GM10266 (cell line): ENCODE measurements around the gene PSMD6.

ENCODE experiments used
- DNase-seq: peaks from one replicate; pipeline ENCODE4 v3.0.0; 2012; ENCODE audit errors: extremely low spot score
- TF ChIP-seq, protein P1 (sequence below): IDR thresholded peaks from 2 replicates; pipeline ENCODE4 v1.5.1; 2012; ENCODE audit warnings: mild to moderate bottlenecking, low read depth; ENCODE audit not compliant: control insufficient read depth, insufficient read depth; ENCODE audit errors: missing control alignments

The PSMD6 gene

DNA sequence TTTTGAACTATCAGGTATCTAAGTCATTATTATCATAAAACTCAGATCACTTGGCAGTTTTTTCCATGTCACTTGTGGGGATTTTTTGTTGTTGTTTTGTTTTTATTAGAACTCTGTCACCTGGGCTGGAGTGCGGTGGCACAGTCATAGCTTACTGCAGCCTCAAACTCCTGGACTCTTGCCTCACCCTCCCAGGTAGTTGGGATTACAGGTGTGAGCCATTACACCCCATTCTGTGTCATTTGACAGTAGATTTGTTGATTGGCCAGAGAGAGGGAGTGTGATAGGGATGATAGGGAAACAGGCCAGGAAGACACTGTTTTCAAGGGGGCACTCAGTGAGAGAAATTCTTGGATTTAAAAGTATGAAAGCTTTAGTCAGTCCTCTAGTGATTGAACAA, 56.4 kb downstream of the PSMD6 start:
- no peak for DNase-seq
- TF ChIP-seq, protein P1, sequence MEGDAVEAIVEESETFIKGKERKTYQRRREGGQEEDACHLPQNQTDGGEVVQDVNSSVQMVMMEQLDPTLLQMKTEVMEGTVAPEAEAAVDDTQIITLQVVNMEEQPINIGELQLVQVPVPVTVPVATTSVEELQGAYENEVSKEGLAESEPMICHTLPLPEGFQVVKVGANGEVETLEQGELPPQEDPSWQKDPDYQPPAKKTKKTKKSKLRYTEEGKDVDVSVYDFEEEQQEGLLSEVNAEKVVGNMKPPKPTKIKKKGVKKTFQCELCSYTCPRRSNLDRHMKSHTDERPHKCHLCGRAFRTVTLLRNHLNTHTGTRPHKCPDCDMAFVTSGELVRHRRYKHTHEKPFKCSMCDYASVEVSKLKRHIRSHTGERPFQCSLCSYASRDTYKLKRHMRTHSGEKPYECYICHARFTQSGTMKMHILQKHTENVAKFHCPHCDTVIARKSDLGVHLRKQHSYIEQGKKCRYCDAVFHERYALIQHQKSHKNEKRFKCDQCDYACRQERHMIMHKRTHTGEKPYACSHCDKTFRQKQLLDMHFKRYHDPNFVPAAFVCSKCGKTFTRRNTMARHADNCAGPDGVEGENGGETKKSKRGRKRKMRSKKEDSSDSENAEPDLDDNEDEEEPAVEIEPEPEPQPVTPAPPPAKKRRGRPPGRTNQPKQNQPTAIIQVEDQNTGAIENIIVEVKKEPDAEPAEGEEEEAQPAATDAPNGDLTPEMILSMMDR, result no peak

DNA sequence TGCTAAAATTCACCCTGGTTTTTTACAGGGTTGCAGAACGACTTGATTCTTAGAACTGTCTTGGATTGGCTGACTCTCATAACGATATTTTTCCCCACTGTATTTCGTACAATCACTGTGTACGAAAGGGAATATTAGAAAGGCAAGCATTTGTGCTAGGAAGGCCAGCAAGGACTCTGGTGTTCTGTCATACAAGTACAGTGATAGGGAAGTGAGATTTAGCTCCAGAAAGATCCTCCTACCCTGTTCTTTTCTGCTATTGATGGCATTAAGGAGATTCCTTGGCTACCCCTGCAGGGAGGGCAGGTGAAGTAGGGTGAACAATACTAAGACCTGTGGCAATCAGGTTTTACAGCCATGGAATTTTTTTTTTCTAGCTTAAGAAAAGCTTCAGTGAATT, 57.3 kb downstream of the PSMD6 start:
- no peak for DNase-seq

DNA sequence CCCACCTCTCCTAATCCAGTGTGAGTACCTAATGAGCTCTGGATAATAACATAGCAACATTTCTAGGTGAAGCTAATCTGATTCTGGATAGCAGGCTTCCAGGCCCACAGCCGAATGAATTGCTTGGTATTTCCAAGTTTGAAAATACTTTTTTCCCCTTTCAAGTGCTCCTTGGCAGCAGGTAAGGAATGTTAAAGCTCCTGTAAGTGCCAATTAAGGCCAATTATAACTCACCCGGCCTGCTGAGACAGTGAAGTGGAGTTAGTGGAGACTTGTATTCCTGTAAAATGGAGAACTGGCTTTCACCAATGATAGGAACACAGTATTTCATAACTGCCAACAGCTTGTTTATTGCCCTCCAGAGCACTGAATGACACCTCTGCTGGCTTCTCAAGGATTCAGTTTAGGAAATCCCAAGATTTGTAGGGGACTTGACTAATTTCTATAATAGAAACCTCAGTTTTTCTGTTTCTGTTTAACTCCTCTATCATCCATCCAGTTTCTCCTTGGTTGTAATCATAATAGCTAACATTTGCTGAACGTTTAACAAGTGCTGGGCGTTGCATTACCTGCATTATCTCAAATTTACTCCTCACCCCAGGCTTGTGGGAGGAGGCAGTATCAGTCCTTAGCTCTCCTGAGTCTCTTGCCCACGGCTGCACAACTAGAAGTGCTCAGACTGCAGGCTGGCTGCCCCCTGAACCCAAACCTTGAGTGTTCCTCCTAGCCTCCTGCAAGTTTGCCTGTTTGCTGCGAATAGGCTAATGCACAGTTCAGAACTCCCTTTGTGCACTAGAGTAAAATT, 58.4 kb downstream of the PSMD6 start:
- DNase-seq, result no peak
- TF ChIP-seq, protein P1, result no peak

More for the DNA sequence above, 57.3 kb downstream of the PSMD6 start:
- TF ChIP-seq, protein P1, result no peak

DNA sequence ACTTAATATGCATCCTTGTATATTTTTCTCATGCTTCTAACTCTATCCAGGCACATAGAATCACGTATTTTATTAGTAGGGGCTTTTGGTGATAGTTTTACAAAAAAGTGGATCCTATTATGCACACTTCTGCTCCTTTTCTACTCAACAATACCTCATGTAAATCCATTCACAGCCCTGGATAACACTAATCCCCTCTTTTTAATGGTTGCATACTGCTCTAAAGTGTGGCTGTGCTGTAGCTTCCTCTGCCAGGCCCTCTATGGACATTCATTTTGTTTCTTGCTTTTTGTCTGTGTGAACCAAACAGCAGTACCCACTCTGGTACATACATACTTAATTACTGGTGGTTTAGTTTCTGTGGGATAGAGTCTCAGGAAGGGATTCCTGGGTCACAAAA, 59.8 kb downstream of the PSMD6 start:
- TF ChIP-seq, protein P1, result no peak
- no peak for DNase-seq

GRCh38 chr3:63961891-63962290, 61.4 kb downstream of the PSMD6 start:
- DNase-seq, result peak; percentile 33
- TF ChIP-seq, protein P1, result peak; percentile 52
